Measurements from ENCODE around the gene VAV2.

DNA sequence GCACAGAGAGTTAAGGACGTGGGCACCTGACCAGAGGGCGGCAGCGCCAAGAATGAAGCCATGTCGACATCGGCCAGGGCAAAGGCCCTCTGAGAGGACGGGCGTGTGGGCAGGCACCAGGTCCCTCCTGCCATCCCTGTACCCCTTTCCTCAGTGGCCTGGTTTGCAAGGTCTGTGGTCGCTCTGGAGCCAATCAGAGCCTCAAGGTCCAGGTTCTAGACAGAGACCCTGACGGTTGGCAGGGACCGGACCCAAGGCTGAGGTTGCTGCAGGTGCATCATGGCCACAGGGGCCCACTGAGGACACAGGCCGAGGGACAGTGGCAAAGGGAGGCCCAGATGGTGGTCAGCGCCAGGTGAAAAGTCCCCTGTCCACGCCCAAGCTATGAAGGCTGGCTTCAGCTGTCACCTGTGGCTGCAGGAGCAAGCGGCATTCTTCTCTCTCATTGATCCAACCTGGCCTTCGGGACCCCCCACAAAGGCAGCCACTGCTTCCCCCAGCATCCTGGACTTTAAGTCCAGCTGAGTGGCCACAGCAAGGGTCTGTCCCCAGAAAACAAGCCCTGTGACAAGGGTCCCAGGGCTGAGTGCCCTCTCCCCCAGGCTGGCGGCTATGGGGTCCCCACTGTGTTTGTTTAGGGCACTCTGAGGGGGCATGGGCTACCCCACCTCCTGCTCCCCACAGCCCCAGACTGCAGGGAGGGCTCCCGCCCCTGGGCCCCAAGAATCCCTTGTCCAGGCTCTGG, 48.9 kb downstream of the VAV2 start:
- TF ChIP-seq CTCF (IDR thresholded peaks at IDR 0.05) (no peak), ELF1 (IDR thresholded peaks at IDR 0.05) (no peak), YY1 (IDR thresholded peaks at IDR 0.05; ENCODE audit: low read depth) (no peak), POLR2AphosphoS5 (IDR thresholded peaks at IDR 0.05; ENCODE audit: low read depth, low read length) (no peak), MEF2A (IDR thresholded peaks at IDR 0.05; ENCODE audit: borderline replicate concordance, low read depth) (no peak), JUND (IDR thresholded peaks at IDR 0.05) (no peak), RFX5 (IDR thresholded peaks at IDR 0.05; ENCODE audit: low read length) (no peak), RAD21 (IDR thresholded peaks at IDR 0.05; ENCODE audit: low read length) (no peak), EP300 (IDR thresholded peaks at IDR 0.05; ENCODE audit: borderline replicate concordance in 1 of 2, low read depth in 1 of 2, low read length in 1 of 2) (no peak), SMC3 (IDR thresholded peaks at IDR 0.05; ENCODE audit: low read depth, low read length) (no peak), TAF1 (IDR thresholded peaks at IDR 0.05; ENCODE audit: borderline replicate concordance, low read depth, low read length) (no peak)
- TF ChIP-seq, protein P1, sequence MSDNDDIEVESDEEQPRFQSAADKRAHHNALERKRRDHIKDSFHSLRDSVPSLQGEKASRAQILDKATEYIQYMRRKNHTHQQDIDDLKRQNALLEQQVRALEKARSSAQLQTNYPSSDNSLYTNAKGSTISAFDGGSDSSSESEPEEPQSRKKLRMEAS (IDR thresholded peaks at IDR 0.05; ENCODE audit: low read depth), result no peak

All from SK-N-SH (cell line).